GM23338 (cell line): Measurements from ENCODE around the gene CMC4. TPM values are rescaled to one million over a fixed set of nuclear protein-coding genes. Genes with fewer than 3 reads are reported as not detected.

Experiments used
- ATAC-seq: fragments of 200-7000 bp; cut with Tn5 transposase; 3 replicates; pipeline ENCODE4 v1.9.1; 2020
- DNase-seq: peaks from one replicate; pipeline ENCODE4 v3.0.0-alpha.2; 2015; ENCODE audit warnings: low spot score
- H2AFZ ChIP-seq: fragments of 200-600 bp; sonication (generic); 2 replicates; pipeline ENCODE4 v1.8.0; 2016; ENCODE audit warnings: antibody characterized with exemption, mild to moderate bottlenecking, moderate library complexity
- H3F3A ChIP-seq: fragments of 200-600 bp; sonication (generic); replicated peaks from 2 replicates; pipeline ENCODE4 v1.8.0; 2017; ENCODE audit warnings: antibody characterized with exemption, mixed run types, low read depth
- H3K27ac ChIP-seq: fragments of 200-600 bp; sonication (generic); 2 replicates; pipeline ENCODE4 v1.6.1; 2016; ENCODE audit warnings: low read depth
- H3K27me3 ChIP-seq: fragments of 200-600 bp; sonication (generic); 2 replicates; pipeline ENCODE4 v1.8.0; 2016; ENCODE audit warnings: mild to moderate bottlenecking, mixed run types, moderate library complexity; ENCODE audit not compliant: insufficient read depth
- H3K36me3 ChIP-seq: fragments of 200-600 bp; sonication (generic); 2 replicates; pipeline ENCODE4 v1.8.0; 2016; ENCODE audit warnings: mild to moderate bottlenecking; ENCODE audit not compliant: insufficient read depth
- H3K4me1 ChIP-seq: fragments of 200-600 bp; sonication (generic); 2 replicates; pipeline ENCODE4 v1.8.0; 2016; ENCODE audit warnings: mild to moderate bottlenecking, moderate library complexity; ENCODE audit not compliant: insufficient read depth
- H3K4me2 ChIP-seq: fragments of 200-600 bp; sonication (generic); 2 replicates; pipeline ENCODE4 v1.7.1; 2017; ENCODE audit warnings: mixed run types
- H3K4me3 ChIP-seq: fragments of 200-600 bp; sonication (generic); 2 replicates; pipeline ENCODE4 v1.6.1; 2016; ENCODE audit warnings: mixed run types
- H3K79me2 ChIP-seq: fragments of 200-600 bp; sonication (generic); replicated peaks from 2 replicates; pipeline ENCODE4 v1.8.0; 2017; ENCODE audit warnings: mild to moderate bottlenecking; ENCODE audit not compliant: insufficient read depth
- H3K9me2 ChIP-seq: fragments of 200-600 bp; sonication (generic); 2 replicates; pipeline ENCODE4 v1.8.0; 2017; ENCODE audit not compliant: insufficient read depth
- H4K20me1 ChIP-seq: fragments of 200-600 bp; sonication (generic); replicated peaks from 2 replicates; pipeline ENCODE4 v1.8.0; 2017; ENCODE audit warnings: mild to moderate bottlenecking; ENCODE audit not compliant: insufficient read depth
- H3K27ac Mint-ChIP-seq: 2 replicates; pipeline ENCODE4 v1.8.0; 2020; ENCODE audit warnings: inconsistent platforms, mild to moderate bottlenecking, moderate library complexity, mixed read lengths
- H3K27me3 Mint-ChIP-seq: 3 replicates; pipeline ENCODE4 v1.8.0; 2022; ENCODE audit warnings: low read depth, mild to moderate bottlenecking, moderate library complexity, mixed read lengths, inconsistent platforms; ENCODE audit not compliant: insufficient read depth, poor library complexity
- H3K36me3 Mint-ChIP-seq: 3 replicates; pipeline ENCODE4 v1.8.0; 2021; ENCODE audit warnings: low read depth, mild to moderate bottlenecking, inconsistent platforms, moderate library complexity, mixed read lengths
- H3K4me1 Mint-ChIP-seq: 3 replicates; pipeline ENCODE4 v1.8.0; 2020; ENCODE audit warnings: mild to moderate bottlenecking, inconsistent platforms, mixed read lengths
- H3K4me3 Mint-ChIP-seq: 3 replicates; pipeline ENCODE4 v1.8.0; 2021; ENCODE audit warnings: moderate library complexity, mild to moderate bottlenecking, inconsistent platforms, mixed read lengths
- H3K9me3 Mint-ChIP-seq: 3 replicates; pipeline ENCODE4 v1.8.0; 2020; ENCODE audit warnings: moderate library complexity, mild to moderate bottlenecking, inconsistent platforms, mixed read lengths
- CREB1 ChIP-seq: fragments of 250-450 bp; sonication (Bioruptor Pico); IDR thresholded peaks from 2 replicates; pipeline ENCODE4 v1.5.0; 2020; ENCODE audit warnings: low read depth, mild to moderate bottlenecking, moderate library complexity
- EZH2 ChIP-seq: fragments of 200-600 bp; sonication (generic); IDR thresholded peaks from one replicate; pipeline ENCODE4 v1.8.0; 2017; ENCODE audit warnings: antibody characterized with exemption, mild to moderate bottlenecking, low read depth; ENCODE audit not compliant: unreplicated experiment
- EZH2phosphoT487 ChIP-seq: fragments of 200-600 bp; sonication (generic); IDR thresholded peaks from one replicate; pipeline ENCODE4 v1.8.1; 2018; ENCODE audit warnings: antibody characterized with exemption; ENCODE audit not compliant: unreplicated experiment
- JUNB ChIP-seq: IDR thresholded peaks from one replicate; pipeline ENCODE4 v1.6.1; 2016; ENCODE audit warnings: antibody characterized with exemption; ENCODE audit not compliant: unreplicated experiment
- NANOG ChIP-seq: IDR thresholded peaks from 2 replicates; pipeline ENCODE4 v1.6.1; 2016; ENCODE audit warnings: antibody characterized with exemption, borderline replicate concordance
- STAT1 ChIP-seq: IDR thresholded peaks from one replicate; pipeline ENCODE4 v1.6.1; 2016; ENCODE audit warnings: antibody characterized with exemption; ENCODE audit not compliant: unreplicated experiment
- ZNF114 ChIP-seq: fragments of 250-450 bp; sonication (Bioruptor Pico); IDR thresholded peaks from 2 replicates; pipeline ENCODE4 v1.5.0; 2020; ENCODE audit warnings: mild to moderate bottlenecking, moderate library complexity
- ZNF331 ChIP-seq: fragments of 250-450 bp; sonication (Bioruptor Pico); IDR thresholded peaks from 2 replicates; pipeline ENCODE4 v1.5.0; 2020; ENCODE audit warnings: low read depth, mild to moderate bottlenecking, moderate library complexity
- polyA plus RNA-seq: library from polyadenylated mRNA; unstranded; fragments of >200 nt; fragmentation: Nextera tagmentation; extraction: Ambion mirVana; gene quantifications from 2 replicates; pipeline ENCODE4 v1.2.1, GENCODE V29; 2016
- total RNA-seq: library from RNA; depleted of rRNA; stranded (reverse); fragments of >200 nt; shearing (Covaris generic); gene quantifications from 2 replicates; pipeline ENCODE4 v1.2.3, GENCODE V29; 2014
- TF ChIP-seq, protein P1 (sequence below): IDR thresholded peaks from one replicate; pipeline ENCODE4 v1.6.1; 2018; ENCODE audit warnings: antibody characterized with exemption; ENCODE audit not compliant: unreplicated experiment
- TF ChIP-seq, protein P2 (sequence below), 2 experiments: fragments of 200-600 bp in 1 of 2; sonication (generic) in 1 of 2; conservative IDR thresholded peaks; 2 replicates each; pipeline versions ENCODE4 v1.5.1 to v1.6.1; 2016 to 2017; ENCODE audit warnings: antibody characterized with exemption in 2 of 2, low read depth in 2 of 2, mild to moderate bottlenecking in 2 of 2, moderate library complexity in 1 of 2
- TF ChIP-seq, protein P3 (sequence below): fragments of 250-450 bp; sonication (Bioruptor Pico); IDR thresholded peaks from 2 replicates; pipeline ENCODE4 v1.5.0; 2020; ENCODE audit warnings: mild to moderate bottlenecking, moderate library complexity

CMC4 gene
- total and polyA plus RNA-seq, 2 experiments from 2014 or later: 9.9 to 16.3 TPM

DNA sequence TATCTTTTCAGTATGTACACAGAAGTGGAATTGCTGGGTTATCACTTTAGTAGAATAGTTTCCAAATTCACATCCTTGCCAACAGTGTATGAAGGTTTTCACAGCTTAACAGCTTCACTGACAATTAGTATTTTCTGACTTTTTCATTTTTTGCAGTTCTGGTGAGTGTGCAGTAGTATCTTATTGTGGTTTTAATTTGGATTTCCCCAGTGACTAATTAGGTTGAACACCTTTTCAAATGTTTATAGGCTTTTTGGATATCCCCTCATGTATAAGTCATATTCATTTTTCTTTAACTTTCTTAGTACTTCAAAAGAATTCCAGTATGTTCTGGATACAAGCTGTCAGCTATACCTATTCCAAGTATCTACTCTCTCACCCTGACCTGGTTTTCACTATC is 37.5 kb upstream of the CMC4 start:
- H3K36me3 Mint-ChIP-seq: peaks cover 20% of the 10 kb centered on the region; the same call in 2 of the 3 replicates
- DNase-seq (no peak), ATAC-seq (no peak)
- H3K4me3 Mint-ChIP-seq: no peak overlapping the region
- no peak for TF ChIP-seq JUNB
- TF ChIP-seq, protein P1, sequence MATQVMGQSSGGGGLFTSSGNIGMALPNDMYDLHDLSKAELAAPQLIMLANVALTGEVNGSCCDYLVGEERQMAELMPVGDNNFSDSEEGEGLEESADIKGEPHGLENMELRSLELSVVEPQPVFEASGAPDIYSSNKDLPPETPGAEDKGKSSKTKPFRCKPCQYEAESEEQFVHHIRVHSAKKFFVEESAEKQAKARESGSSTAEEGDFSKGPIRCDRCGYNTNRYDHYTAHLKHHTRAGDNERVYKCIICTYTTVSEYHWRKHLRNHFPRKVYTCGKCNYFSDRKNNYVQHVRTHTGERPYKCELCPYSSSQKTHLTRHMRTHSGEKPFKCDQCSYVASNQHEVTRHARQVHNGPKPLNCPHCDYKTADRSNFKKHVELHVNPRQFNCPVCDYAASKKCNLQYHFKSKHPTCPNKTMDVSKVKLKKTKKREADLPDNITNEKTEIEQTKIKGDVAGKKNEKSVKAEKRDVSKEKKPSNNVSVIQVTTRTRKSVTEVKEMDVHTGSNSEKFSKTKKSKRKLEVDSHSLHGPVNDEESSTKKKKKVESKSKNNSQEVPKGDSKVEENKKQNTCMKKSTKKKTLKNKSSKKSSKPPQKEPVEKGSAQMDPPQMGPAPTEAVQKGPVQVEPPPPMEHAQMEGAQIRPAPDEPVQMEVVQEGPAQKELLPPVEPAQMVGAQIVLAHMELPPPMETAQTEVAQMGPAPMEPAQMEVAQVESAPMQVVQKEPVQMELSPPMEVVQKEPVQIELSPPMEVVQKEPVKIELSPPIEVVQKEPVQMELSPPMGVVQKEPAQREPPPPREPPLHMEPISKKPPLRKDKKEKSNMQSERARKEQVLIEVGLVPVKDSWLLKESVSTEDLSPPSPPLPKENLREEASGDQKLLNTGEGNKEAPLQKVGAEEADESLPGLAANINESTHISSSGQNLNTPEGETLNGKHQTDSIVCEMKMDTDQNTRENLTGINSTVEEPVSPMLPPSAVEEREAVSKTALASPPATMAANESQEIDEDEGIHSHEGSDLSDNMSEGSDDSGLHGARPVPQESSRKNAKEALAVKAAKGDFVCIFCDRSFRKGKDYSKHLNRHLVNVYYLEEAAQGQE: no peak
- TF ChIP-seq EZH2phosphoT487: no peak
- TF ChIP-seq CREB1 (CRISPR knock-in tag): no peak
- TF ChIP-seq NANOG: no peak
- TF ChIP-seq EZH2: no peak
- H3K9me3 Mint-ChIP-seq: no peaks in the 10 kb centered on the region
- no peaks in the 10 kb centered on the region for H3K4me1 ChIP-seq
- H3K9me2 ChIP-seq: no peaks in the 10 kb centered on the region
- no peak overlapping the region for H3K4me2 ChIP-seq
- H3K27me3 Mint-ChIP-seq: no peaks in the 10 kb centered on the region
- H2AFZ ChIP-seq: no peak overlapping the region
- no peaks in the 10 kb centered on the region for H3K27me3 ChIP-seq
- no peaks in the 10 kb centered on the region for H3K36me3 ChIP-seq
- H3K4me1 Mint-ChIP-seq: no peaks in the 10 kb centered on the region
- no peak overlapping the region for H3K27ac ChIP-seq
- H3K4me3 ChIP-seq: no peak overlapping the region
- H3K27ac Mint-ChIP-seq: no peak overlapping the region
- H4K20me1 ChIP-seq: no peaks in the 10 kb centered on the region
- H3K79me2 ChIP-seq: no peaks in the 10 kb centered on the region
- H3F3A ChIP-seq: no peaks in the 10 kb centered on the region

- Mint-ChIP-seq H3K27ac (no peak overlapping the region), H3K4me3 (no peak overlapping the region), H3K9me3 (no peaks in the 10 kb centered on the region), H3K36me3 (no peaks in the 10 kb centered on the region; the same call in 2 of the 3 replicates), H3K4me1 (no peaks in the 10 kb centered on the region), H3K27me3 (no peaks in the 10 kb centered on the region)
- no peak overlapping the region for H3K4me2 ChIP-seq
- no peaks in the 10 kb centered on the region for H3K9me2 ChIP-seq
- no peak overlapping the region for H3K4me3 ChIP-seq
- H3K36me3 ChIP-seq: no peaks in the 10 kb centered on the region
- no peak overlapping the region for H3K27ac ChIP-seq
- no peaks in the 10 kb centered on the region for H3K4me1 ChIP-seq
- ATAC-seq: no peak
- no peaks in the 10 kb centered on the region for H4K20me1 ChIP-seq
- no peak for DNase-seq
- no peaks in the 10 kb centered on the region for H3F3A ChIP-seq
- no peaks in the 10 kb centered on the region for H3K79me2 ChIP-seq
- no peaks in the 10 kb centered on the region for H3K27me3 ChIP-seq
- no peak overlapping the region for H2AFZ ChIP-seq
- TF ChIP-seq ZNF331 (CRISPR knock-in tag) (no peak), CREB1 (CRISPR knock-in tag) (no peak), NANOG (no peak), STAT1 (no peak), JUNB (no peak), ZNF114 (CRISPR knock-in tag) (no peak)
- TF ChIP-seq, protein P2, sequence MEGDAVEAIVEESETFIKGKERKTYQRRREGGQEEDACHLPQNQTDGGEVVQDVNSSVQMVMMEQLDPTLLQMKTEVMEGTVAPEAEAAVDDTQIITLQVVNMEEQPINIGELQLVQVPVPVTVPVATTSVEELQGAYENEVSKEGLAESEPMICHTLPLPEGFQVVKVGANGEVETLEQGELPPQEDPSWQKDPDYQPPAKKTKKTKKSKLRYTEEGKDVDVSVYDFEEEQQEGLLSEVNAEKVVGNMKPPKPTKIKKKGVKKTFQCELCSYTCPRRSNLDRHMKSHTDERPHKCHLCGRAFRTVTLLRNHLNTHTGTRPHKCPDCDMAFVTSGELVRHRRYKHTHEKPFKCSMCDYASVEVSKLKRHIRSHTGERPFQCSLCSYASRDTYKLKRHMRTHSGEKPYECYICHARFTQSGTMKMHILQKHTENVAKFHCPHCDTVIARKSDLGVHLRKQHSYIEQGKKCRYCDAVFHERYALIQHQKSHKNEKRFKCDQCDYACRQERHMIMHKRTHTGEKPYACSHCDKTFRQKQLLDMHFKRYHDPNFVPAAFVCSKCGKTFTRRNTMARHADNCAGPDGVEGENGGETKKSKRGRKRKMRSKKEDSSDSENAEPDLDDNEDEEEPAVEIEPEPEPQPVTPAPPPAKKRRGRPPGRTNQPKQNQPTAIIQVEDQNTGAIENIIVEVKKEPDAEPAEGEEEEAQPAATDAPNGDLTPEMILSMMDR (conservative IDR thresholded peaks at IDR 0.05; ENCODE audit: low read depth in 2 of 2): no peak
- TF ChIP-seq, protein P3, sequence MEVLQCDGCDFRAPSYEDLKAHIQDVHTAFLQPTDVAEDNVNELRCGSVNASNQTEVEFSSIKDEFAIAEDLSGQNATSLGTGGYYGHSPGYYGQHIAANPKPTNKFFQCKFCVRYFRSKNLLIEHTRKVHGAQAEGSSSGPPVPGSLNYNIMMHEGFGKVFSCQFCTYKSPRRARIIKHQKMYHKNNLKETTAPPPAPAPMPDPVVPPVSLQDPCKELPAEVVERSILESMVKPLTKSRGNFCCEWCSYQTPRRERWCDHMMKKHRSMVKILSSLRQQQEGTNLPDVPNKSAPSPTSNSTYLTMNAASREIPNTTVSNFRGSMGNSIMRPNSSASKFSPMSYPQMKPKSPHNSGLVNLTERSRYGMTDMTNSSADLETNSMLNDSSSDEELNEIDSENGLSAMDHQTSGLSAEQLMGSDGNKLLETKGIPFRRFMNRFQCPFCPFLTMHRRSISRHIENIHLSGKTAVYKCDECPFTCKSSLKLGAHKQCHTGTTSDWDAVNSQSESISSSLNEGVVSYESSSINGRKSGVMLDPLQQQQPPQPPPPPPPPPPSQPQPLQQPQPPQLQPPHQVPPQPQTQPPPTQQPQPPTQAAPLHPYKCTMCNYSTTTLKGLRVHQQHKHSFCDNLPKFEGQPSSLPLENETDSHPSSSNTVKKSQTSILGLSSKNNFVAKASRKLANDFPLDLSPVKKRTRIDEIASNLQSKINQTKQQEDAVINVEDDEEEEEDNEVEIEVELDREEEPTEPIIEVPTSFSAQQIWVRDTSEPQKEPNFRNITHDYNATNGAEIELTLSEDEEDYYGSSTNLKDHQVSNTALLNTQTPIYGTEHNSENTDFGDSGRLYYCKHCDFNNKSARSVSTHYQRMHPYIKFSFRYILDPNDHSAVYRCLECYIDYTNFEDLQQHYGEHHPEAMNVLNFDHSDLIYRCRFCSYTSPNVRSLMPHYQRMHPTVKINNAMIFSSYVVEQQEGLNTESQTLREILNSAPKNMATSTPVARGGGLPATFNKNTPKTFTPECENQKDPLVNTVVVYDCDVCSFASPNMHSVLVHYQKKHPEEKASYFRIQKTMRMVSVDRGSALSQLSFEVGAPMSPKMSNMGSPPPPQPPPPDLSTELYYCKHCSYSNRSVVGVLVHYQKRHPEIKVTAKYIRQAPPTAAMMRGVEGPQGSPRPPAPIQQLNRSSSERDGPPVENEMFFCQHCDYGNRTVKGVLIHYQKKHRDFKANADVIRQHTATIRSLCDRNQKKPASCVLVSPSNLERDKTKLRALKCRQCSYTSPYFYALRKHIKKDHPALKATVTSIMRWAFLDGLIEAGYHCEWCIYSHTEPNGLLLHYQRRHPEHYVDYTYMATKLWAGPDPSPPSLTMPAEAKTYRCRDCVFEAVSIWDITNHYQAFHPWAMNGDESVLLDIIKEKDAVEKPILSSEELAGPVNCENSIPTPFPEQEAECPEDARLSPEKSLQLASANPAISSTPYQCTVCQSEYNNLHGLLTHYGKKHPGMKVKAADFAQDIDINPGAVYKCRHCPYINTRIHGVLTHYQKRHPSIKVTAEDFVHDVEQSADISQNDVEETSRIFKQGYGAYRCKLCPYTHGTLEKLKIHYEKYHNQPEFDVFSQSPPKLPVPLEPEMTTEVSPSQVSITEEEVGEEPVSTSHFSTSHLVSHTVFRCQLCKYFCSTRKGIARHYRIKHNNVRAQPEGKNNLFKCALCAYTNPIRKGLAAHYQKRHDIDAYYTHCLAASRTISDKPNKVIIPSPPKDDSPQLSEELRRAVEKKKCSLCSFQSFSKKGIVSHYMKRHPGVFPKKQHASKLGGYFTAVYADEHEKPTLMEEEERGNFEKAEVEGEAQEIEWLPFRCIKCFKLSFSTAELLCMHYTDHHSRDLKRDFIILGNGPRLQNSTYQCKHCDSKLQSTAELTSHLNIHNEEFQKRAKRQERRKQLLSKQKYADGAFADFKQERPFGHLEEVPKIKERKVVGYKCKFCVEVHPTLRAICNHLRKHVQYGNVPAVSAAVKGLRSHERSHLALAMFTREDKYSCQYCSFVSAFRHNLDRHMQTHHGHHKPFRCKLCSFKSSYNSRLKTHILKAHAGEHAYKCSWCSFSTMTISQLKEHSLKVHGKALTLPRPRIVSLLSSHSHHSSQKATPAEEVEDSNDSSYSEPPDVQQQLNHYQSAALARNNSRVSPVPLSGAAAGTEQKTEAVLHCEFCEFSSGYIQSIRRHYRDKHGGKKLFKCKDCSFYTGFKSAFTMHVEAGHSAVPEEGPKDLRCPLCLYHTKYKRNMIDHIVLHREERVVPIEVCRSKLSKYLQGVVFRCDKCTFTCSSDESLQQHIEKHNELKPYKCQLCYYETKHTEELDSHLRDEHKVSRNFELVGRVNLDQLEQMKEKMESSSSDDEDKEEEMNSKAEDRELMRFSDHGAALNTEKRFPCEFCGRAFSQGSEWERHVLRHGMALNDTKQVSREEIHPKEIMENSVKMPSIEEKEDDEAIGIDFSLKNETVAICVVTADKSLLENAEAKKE (CRISPR knock-in tag): no peak
These were observed 35.0 kb upstream of the CMC4 start for GRCh38 chrX:155105919-155106318.
